ENCODE measurements around the gene DCTN1. TPM values are rescaled to one million over a fixed set of nuclear protein-coding genes. Genes with fewer than 3 reads are reported as not detected.

DCTN1 gene
- total RNA-seq, 4 donors from 2014 or later: 78.7 to 131 (median 100) TPM

DNA sequence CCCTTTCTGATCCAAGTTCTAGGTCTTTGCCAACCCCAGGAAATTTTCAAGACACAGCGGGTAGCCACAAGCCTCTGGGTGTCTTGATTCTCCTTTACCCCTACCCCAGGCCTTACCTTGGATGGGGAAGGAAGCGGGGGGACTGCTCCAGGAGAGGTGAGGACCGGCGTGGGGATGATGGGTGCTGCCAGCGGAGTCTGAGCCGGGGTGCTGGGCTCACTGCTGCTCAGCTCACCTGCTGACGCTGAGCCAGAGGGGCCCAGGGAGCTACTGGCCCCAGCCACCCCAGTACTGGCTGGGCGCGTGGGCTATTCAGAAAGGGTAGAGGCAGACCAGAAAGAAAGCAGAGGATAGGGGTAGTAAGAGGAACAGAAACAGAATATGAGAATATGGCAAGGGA, 8.7 kb downstream of the DCTN1 start:
- TF ChIP-seq, protein P1, sequence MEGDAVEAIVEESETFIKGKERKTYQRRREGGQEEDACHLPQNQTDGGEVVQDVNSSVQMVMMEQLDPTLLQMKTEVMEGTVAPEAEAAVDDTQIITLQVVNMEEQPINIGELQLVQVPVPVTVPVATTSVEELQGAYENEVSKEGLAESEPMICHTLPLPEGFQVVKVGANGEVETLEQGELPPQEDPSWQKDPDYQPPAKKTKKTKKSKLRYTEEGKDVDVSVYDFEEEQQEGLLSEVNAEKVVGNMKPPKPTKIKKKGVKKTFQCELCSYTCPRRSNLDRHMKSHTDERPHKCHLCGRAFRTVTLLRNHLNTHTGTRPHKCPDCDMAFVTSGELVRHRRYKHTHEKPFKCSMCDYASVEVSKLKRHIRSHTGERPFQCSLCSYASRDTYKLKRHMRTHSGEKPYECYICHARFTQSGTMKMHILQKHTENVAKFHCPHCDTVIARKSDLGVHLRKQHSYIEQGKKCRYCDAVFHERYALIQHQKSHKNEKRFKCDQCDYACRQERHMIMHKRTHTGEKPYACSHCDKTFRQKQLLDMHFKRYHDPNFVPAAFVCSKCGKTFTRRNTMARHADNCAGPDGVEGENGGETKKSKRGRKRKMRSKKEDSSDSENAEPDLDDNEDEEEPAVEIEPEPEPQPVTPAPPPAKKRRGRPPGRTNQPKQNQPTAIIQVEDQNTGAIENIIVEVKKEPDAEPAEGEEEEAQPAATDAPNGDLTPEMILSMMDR (IDR thresholded peaks at IDR 0.05; ENCODE audit: low read depth): no peak

DNA sequence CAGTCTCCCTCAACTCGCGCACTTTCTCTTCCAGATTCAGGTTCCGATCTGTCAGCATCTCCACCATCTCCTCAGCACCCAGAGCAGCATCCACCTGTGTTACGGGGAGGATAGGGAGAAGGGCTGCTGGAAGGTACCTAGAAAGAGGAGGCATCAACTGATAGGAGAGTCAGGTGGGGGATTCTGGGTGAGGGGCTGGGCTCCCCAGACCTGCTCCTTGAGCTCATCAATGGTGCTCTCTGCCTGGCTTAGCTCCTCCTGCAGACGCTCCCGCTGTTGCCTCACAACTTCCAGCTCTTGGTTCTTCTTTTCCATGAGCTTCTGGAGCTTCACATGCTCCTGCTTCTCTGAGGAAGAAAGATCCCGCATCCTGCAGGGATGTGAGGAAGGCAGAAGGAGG, 10.1 kb downstream of the DCTN1 start:
- TF ChIP-seq, protein P1 (IDR thresholded peaks at IDR 0.05; ENCODE audit: low read depth): no peak

DNA sequence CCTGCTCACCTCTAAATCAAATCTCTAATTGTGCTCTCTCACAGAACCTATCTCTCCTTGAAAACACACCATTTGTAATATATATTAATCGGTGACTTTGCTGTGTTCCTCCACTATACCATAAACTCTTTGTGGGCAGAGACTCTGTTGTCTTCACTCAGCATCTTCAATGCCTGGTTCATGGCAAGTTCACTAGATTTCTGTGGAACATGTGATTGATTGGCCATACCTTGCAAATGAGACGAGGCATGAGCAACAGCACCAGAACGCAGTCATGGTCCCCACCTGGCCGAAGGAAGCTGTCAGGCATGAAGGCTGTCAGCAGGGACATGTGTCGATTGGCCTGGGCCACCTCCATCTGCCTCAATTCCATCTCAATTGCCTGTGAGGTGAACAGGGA, 11.6 kb downstream of the DCTN1 start:
- TF ChIP-seq, protein P1 (IDR thresholded peaks at IDR 0.05; ENCODE audit: low read depth): no peak

DNA sequence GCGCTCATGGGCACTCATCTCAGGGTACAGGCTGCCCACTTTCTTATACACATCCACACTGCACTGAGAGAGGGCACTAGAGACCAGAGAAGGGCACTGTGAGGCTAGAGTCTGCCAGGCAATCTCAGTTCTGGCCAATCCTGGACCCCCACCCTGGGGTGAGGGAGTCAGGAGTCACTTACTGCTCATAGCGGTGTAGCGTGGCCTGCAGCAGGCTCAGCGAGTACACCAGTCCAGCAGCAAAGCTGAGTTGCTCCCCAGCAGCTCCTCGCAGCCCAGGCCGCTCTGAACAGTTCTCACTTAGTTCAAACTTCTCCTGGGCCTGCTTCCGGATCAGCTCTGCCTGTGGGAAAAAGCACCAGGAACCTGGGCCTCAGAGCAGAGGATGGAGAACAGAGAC, 12.3 kb downstream of the DCTN1 start:
- TF ChIP-seq, protein P1 (IDR thresholded peaks at IDR 0.05; ENCODE audit: low read depth): no peak

DNA sequence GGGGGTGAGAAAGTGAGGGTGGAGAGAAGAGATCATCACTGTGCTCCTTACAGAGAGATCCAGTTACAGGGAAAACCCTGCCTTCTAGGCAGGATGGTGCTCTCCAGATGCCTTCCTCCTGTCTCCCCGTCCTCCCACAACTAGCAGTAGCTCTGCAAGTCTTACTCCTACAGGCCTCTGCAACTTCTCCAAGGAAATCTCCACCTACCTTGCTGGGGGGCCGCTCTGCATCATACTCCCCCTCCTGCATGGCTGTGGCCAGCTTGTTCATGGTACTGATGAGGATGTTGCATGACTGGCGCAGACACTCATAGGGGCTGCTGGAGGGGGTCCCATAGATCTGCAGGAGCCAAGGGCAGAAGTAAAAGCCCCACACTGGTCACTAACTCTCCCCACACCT, 14.1 kb downstream of the DCTN1 start:
- TF ChIP-seq, protein P1 (IDR thresholded peaks at IDR 0.05; ENCODE audit: low read depth): no peak

DNA sequence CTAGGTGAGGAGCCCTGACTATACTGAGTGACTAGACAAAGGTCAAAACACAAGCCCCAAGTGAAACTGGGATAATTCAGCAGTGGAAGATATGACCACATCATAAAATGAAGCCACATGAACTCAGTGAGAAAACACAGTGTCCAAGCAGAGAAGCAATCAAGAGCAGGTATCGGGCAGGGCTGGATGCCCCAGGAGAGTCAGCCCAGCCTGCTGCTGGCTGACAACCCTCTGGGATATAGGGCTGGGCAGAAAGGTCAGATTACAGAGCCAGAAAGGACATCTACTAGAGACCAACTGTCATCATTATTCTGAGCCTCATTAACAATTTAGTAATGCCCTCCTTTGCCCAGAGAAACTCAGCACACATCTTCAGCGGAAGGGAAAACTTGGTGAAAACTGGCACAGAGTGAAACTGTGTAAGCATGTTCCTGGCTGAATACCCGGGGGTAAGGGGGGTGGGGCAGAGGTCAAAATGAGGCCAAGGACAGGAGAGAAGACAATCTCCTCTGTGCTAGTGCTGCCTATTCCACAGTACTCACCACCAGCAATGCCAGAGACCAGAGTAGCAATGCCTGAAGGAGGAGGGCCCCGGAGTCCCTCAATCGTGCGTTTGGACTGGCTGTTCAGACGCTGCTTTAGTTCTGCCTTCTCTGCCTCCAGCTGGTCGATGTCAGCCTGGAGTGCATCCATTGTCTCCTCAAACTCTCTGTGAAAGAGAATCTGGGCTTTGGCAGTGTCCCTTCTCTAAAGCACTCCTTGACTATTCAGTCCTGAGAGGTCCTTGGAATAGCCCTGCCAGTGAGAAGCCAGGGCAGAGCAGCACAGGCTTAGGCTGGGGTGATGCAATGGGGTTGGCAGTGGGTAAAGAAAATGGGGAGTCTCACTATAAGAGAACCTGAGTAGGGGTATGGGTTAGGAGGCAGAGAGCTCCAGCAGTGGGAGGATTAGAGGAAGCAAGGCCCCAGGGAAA, 15.3 kb downstream of the DCTN1 start:
- TF ChIP-seq, protein P1 (IDR thresholded peaks at IDR 0.05; ENCODE audit: low read depth): no peak

DNA sequence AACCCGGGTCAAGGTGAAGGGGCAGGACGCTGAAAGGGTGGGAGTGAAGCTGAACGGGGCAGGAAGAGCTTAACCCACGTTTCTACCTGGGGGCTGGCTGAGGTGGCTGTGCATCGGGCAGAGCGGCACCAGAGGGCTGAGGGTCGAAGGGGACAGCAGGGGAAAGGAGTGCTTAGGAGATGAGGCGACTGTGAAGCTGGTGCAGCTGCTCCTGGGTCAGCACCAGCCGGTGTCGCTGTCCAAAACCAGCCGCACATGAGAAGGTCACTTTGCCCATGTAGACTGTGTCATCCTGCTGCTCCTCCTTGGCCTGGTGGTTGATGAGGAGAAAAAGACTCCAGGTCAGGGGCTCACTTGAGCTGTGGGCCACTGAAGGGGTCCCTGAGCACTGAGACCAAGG, 18.8 kb downstream of the DCTN1 start:
- TF ChIP-seq, protein P1 (IDR thresholded peaks at IDR 0.05; ENCODE audit: low read depth): no peak
